Epidermal melanocyte (primary cell): Measurements from ENCODE around the gene EPB41L1.
"Not testable (repeated sequence)": the region's sequence is repeated elsewhere in the genome, so short reads cannot be mapped to it uniquely, and the experiment has no call there.

Source experiments
- DNase-seq: peaks from one replicate; pipeline ENCODE4 v3.0.0; 2011; ENCODE audit warnings: low spot score; ENCODE audit not compliant: insufficient read length

EPB41L1 gene

GRCh38 chr20:36125097-36125496 is 29.4 kb upstream of the EPB41L1 start:
- DNase-seq, result no peak

GRCh38 chr20:36126836-36127527 is 27.6 kb upstream of the EPB41L1 start:
- DNase-seq, result no peak

GRCh38 chr20:36128463-36129159 is 25.9 kb upstream of the EPB41L1 start:
- DNase-seq, result no peak

GRCh38 chr20:36129160-36129543 is 25.4 kb upstream of the EPB41L1 start:
- no peak for DNase-seq

- no peak for DNase-seq
Observed at GRCh38 chr20:36130390-36130789, 24.1 kb upstream of the EPB41L1 start.

- DNase-seq, result no peak
Observed at GRCh38 chr20:36132802-36133211, 21.7 kb upstream of the EPB41L1 start.

- no peak for DNase-seq
Observed at GRCh38 chr20:36133821-36134220, 20.7 kb upstream of the EPB41L1 start.

GRCh38 chr20:36135159-36135558 is 19.4 kb upstream of the EPB41L1 start:
- no peak for DNase-seq

GRCh38 chr20:36135821-36136220 is 18.7 kb upstream of the EPB41L1 start:
- DNase-seq, result no peak

GRCh38 chr20:36137313-36137712 is 17.2 kb upstream of the EPB41L1 start:
- not testable (repeated sequence) for DNase-seq

- no peak for DNase-seq
Observed at GRCh38 chr20:36141310-36141709, 13.2 kb upstream of the EPB41L1 start.

- no peak for DNase-seq
Observed at GRCh38 chr20:36144336-36144735, 10.2 kb upstream of the EPB41L1 start.

- no peak for DNase-seq
Observed at GRCh38 chr20:36145877-36146707, 8.4 kb upstream of the EPB41L1 start.

- no peak for DNase-seq
Observed at GRCh38 chr20:36147690-36148089, 6.8 kb upstream of the EPB41L1 start.

GRCh38 chr20:36148439-36148838 is 6.1 kb upstream of the EPB41L1 start:
- no peak for DNase-seq

- no peak for DNase-seq
Observed at GRCh38 chr20:36149012-36149411, 5.5 kb upstream of the EPB41L1 start.

GRCh38 chr20:36149469-36149868 is 5.1 kb upstream of the EPB41L1 start:
- no peak for DNase-seq

GRCh38 chr20:36150489-36150846 is 4.1 kb upstream of the EPB41L1 start:
- no peak for DNase-seq

- DNase-seq, result no peak
Observed at GRCh38 chr20:36150847-36151539, 3.5 kb upstream of the EPB41L1 start.

GRCh38 chr20:36152261-36152660 is 2.3 kb upstream of the EPB41L1 start:
- DNase-seq, result no peak

GRCh38 chr20:36153204-36153603 is 1.3 kb upstream of the EPB41L1 start:
- no peak for DNase-seq
